SK-N-SH treated with all-trans-retinoic acid at 6 μM for 48 hours (cell line): ENCODE results near the gene VASH1.

Source experiments
- CSDC2 ChIP-seq: fragments of 250-450 bp; sonication (Bioruptor Pico); IDR thresholded peaks from 2 replicates; pipeline ENCODE4 v1.5.0; 2020; ENCODE audit warnings: mild to moderate bottlenecking, moderate library complexity
- ESRRG ChIP-seq: fragments of 250-450 bp; sonication (Bioruptor Pico); IDR thresholded peaks from 2 replicates; pipeline ENCODE4 v1.6.1; 2021; ENCODE audit warnings: mild to moderate bottlenecking
- PATZ1 ChIP-seq: fragments of 250-450 bp; sonication (Bioruptor Pico); IDR thresholded peaks from 2 replicates; pipeline ENCODE4 v1.8.0; 2020; ENCODE audit warnings: mild to moderate bottlenecking, moderate library complexity, borderline replicate concordance
- POU6F1 ChIP-seq: fragments of 250-450 bp; sonication (Bioruptor Pico); IDR thresholded peaks from 2 replicates; pipeline ENCODE4 v1.8.0; 2021; ENCODE audit warnings: low read depth, mild to moderate bottlenecking, moderate library complexity, borderline replicate concordance
- TOX ChIP-seq: fragments of 250-450 bp; sonication (Bioruptor Pico); IDR thresholded peaks from 2 replicates; pipeline ENCODE4 v1.8.0; 2021; ENCODE audit warnings: mild to moderate bottlenecking, moderate library complexity, borderline replicate concordance
- ZC3H10 ChIP-seq: fragments of 250-450 bp; sonication (Bioruptor Pico); IDR thresholded peaks from 2 replicates; pipeline ENCODE4 v1.5.1; 2021; ENCODE audit warnings: mild to moderate bottlenecking, moderate library complexity
- ZFP30 ChIP-seq: fragments of 450-650 bp; formaldehyde crosslinking; IDR thresholded peaks from 2 replicates; pipeline ENCODE4 v1.5.0; 2022; ENCODE audit warnings: mild to moderate bottlenecking, moderate library complexity
- ZNF565 ChIP-seq: fragments of 450-650 bp; formaldehyde crosslinking; conservative IDR thresholded peaks from 2 replicates; pipeline ENCODE4 v1.5.0; 2020; ENCODE audit warnings: low read depth, mild to moderate bottlenecking, moderate library complexity
- ZNF70 ChIP-seq: fragments of 450-650 bp; formaldehyde crosslinking; IDR thresholded peaks from 2 replicates; pipeline ENCODE4 v1.5.0; 2020; ENCODE audit warnings: mild to moderate bottlenecking, moderate library complexity

- TF ChIP-seq ZFP30 (CRISPR knock-in tag) = peak; percentile 60; the same call in 1 of the 2 replicates
- TF ChIP-seq ZC3H10 = no peak
- no peak for TF ChIP-seq PATZ1 (CRISPR knock-in tag)
- TF ChIP-seq ZNF565 (CRISPR knock-in tag) = no peak
- no peak for TF ChIP-seq POU6F1 (CRISPR knock-in tag)
- no peak for TF ChIP-seq ESRRG (CRISPR knock-in tag)
- TF ChIP-seq CSDC2 = no peak
- TF ChIP-seq TOX (CRISPR knock-in tag) = no peak
- no peak for TF ChIP-seq ZNF70 (CRISPR knock-in tag)
These were observed 20.2 kb upstream of the VASH1 start for GRCh38 chr14:76741074-76741473.
